Epithelial cell of esophagus (primary cell): ENCODE results near the gene PTK7.

Experiments
- DNase-seq: peaks from one replicate; pipeline ENCODE4 v3.0.0; 2010; ENCODE audit warnings: low read depth
- H3K4me3 ChIP-seq: 2 replicates; pipeline ENCODE4 v1.5.1; 2011; ENCODE audit warnings: mild to moderate bottlenecking, low read length, control low read depth
- TF ChIP-seq, protein P1 (sequence below): IDR thresholded peaks from 2 replicates; pipeline ENCODE4 v1.5.1; 2011; ENCODE audit warnings: low read depth, mild to moderate bottlenecking, low read length, control low read depth, inconsistent platforms; ENCODE audit not compliant: insufficient read depth; ENCODE audit errors: missing control alignments

The PTK7 gene

GRCh38 chr6:43053545-43054205, 22.4 kb upstream of the PTK7 start, which contains the start of gene CUL7:
Gene CUL7, minus strand, starts transcription at chr6:43053851. Its CDS starts 1,063 bp downstream, at chr6:43052788.
- TF ChIP-seq, protein P1, sequence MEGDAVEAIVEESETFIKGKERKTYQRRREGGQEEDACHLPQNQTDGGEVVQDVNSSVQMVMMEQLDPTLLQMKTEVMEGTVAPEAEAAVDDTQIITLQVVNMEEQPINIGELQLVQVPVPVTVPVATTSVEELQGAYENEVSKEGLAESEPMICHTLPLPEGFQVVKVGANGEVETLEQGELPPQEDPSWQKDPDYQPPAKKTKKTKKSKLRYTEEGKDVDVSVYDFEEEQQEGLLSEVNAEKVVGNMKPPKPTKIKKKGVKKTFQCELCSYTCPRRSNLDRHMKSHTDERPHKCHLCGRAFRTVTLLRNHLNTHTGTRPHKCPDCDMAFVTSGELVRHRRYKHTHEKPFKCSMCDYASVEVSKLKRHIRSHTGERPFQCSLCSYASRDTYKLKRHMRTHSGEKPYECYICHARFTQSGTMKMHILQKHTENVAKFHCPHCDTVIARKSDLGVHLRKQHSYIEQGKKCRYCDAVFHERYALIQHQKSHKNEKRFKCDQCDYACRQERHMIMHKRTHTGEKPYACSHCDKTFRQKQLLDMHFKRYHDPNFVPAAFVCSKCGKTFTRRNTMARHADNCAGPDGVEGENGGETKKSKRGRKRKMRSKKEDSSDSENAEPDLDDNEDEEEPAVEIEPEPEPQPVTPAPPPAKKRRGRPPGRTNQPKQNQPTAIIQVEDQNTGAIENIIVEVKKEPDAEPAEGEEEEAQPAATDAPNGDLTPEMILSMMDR: no peak
- H3K4me3 ChIP-seq: peak within 1 kb of the TSS; percentile 94
- peak; percentile 97 for DNase-seq

GRCh38 chr6:43054206-43054943, 21.7 kb upstream of the PTK7 start:
- peak overlapping the region; percentile 94 for H3K4me3 ChIP-seq
- no peak for DNase-seq
- TF ChIP-seq, protein P1: no peak

- no peak for DNase-seq
- no peak overlapping the region for H3K4me3 ChIP-seq
- TF ChIP-seq, protein P1: no peak
These were observed 20.1 kb upstream of the PTK7 start for GRCh38 chr6:43055966-43056365.

GRCh38 chr6:43058531-43058930, 17.6 kb upstream of the PTK7 start:
- DNase-seq: no peak
- TF ChIP-seq, protein P1: no peak
- peak overlapping the region; percentile 95 for H3K4me3 ChIP-seq

DNA sequence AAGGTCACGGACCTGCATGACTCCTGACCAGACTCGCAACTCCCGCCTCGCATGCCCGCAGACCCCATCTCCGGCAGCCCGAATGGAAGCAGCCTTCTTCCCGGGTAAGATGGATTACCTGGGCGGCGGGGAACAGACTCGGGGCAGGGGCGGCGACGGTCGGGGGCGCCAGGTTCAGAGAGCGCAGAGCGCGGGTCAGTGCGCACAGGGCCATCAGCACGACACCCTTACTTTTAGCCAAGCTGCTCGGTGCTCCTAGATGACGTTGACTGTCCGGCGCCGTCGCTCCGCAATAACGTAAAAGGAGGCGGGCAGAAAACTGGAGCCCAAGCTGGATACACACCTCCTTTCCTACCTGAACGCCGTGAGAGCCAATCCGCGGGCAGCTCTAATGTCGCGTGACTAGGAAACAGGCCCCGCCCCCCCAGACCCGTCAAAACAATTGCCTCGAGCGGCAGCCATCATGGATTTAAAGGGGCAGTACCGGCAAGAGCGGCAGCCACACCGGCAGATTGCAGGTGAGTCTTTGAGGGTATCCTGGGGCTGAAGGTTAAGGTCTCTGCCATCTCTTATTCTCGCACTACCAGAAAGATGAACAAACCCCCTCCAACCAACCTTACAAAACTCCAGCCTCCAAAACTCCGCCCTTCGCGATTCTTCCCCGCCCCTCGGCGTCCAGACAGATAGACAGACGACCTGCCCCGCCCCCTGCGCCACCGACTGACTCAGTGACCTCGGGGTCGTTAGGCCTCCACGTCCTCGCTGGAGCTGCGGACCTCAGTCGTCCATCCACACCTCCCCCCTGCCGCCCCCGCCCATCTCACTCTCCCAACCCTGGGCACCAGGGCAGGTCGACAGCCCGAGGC, 16.7 kb upstream of the PTK7 start, which contains the start of the genes KLC4 and MRPL2:
TSS of gene KLC4 (plus strand) at position 464 of the 866 bp plus-strand sequence. CDS start 1,705 bp downstream, outside the sequence.
TSS of gene MRPL2 (minus strand) at position 267 of the 866 bp plus-strand sequence. CDS start at position 214, 53 bp downstream.
- peak; percentile 99 for DNase-seq
- H3K4me3 ChIP-seq: peak within 1 kb of the TSS; percentile 95
- TF ChIP-seq, protein P1: no peak

GRCh38 chr6:43060034-43060754, 15.9 kb upstream of the PTK7 start:
- peak overlapping the region; percentile 95 for H3K4me3 ChIP-seq
- peak; percentile 63 for DNase-seq
- TF ChIP-seq, protein P1: no peak
